ENCODE measurements around the gene HES5. TPM values are rescaled to one million over a fixed set of nuclear protein-coding genes. Genes with fewer than 3 reads are reported as not detected.

Gene HES5
- total and polyA plus RNA-seq, 10 of the 15 experiments (the other 5 are each of a cell fraction or from before 2014, with no cell fraction given) = 0.12 to 0.15 TPM; not detected in 8

GRCh38 chr1:2488688-2489087 is 41.4 kb downstream of the HES5 start:
- BruUV-seq (replicated peaks) = no TSS peak
- ATAC-seq (no peak), DNase-seq (ENCODE audit: low read depth, low spot score) (no peak), FAIRE-seq (no peak)
- ChIA-PET RAD21 (ENCODE audit: unreplicated experiment) (no interaction called here), POLR2A (interaction anchor here (0.6 kb wide), 1 partner anchor 11 kb away, joined by 8 read pairs; no protein-coding TSS in a partner anchor), CTCF (interaction anchor here (1.5 kb wide), 1 partner anchor 35 kb away, joined by 5 read pairs; no protein-coding TSS in a partner anchor), SMC1A (ENCODE audit: uncharacterized antibody, unreplicated experiment) (no interaction called here)
- no peaks in the 10 kb centered on the region for H4K20me1 ChIP-seq (ENCODE audit: control insufficient read depth, insufficient read depth)
- no peaks in the 10 kb centered on the region for H3K27me3 ChIP-seq (replicated peaks in 1 of 2; ENCODE audit: control insufficient read depth in 2 of 2, insufficient read depth in 2 of 2, low read length in 1 of 2)
- H3K4me3 ChIP-seq = no peak overlapping the region
- H2AFZ ChIP-seq (ENCODE audit: control insufficient read depth, low read depth, low read length) = no peak overlapping the region
- no peak overlapping the region for H3K4me2 ChIP-seq (ENCODE audit: control insufficient read depth, insufficient read depth)
- H3K36me3 ChIP-seq (ENCODE audit: control insufficient read depth in 2 of 2, insufficient read depth in 2 of 2, low read length in 1 of 2) = no peaks in the 10 kb centered on the region
- no peak for TF ChIP-seq ZNF24 (IDR thresholded peaks at IDR 0.05)
- no peak for TF ChIP-seq ZNF384 (IDR thresholded peaks at IDR 0.05; ENCODE audit: borderline replicate concordance, low read depth, low read length)
- TF ChIP-seq HDAC6 (IDR thresholded peaks at IDR 0.05; ENCODE audit: unreplicated experiment) = no peak
- no peak for TF ChIP-seq BRCA1 (IDR thresholded peaks at IDR 0.05; ENCODE audit: low read depth, low read length)
- no peak for TF ChIP-seq SIX5 (IDR thresholded peaks at IDR 0.05; ENCODE audit: low read depth, low read length, severe bottlenecking)
- TF ChIP-seq TAF1 (IDR thresholded peaks at IDR 0.05; ENCODE audit: borderline replicate concordance, low read depth, low read length) = no peak
- no peak for TF ChIP-seq SUPT20H (IDR thresholded peaks at IDR 0.05; ENCODE audit: borderline replicate concordance, control insufficient read depth, low read depth, low read length)
- no peak for TF ChIP-seq PRDM15 (CRISPR knock-in tag; IDR thresholded peaks at IDR 0.05)
- no peak for TF ChIP-seq BCL3 (IDR thresholded peaks at IDR 0.05; ENCODE audit: borderline replicate concordance, insufficient read depth, low read depth, low read length, poor library complexity, severe bottlenecking)
- no peak for TF ChIP-seq RAD51 (IDR thresholded peaks at IDR 0.05)
- no peak for TF ChIP-seq EED (IDR thresholded peaks at IDR 0.05; ENCODE audit: low read depth)
- no peak for TF ChIP-seq ZBED1 (IDR thresholded peaks at IDR 0.05; ENCODE audit: borderline replicate concordance)
- TF ChIP-seq FOXK2 (IDR thresholded peaks at IDR 0.05) = no peak
- TF ChIP-seq SIN3A (IDR thresholded peaks at IDR 0.05; ENCODE audit: low read depth, low read length) = no peak
- H3K9me3 ChIP-seq (replicated peaks; ENCODE audit: control insufficient read depth, insufficient read depth, low read length) = peaks cover 4% of the 10 kb centered on the region; the same call in 1 of the 3 replicates
- no peaks in the 10 kb centered on the region for H3K79me2 ChIP-seq (ENCODE audit: control insufficient read depth, insufficient read depth, low read length)
- in situ Hi-C loops (cut with MboI) = no loop called here
- WGBS (ENCODE audit: insufficient coverage, insufficient replicate concordance, low lambda C conversion rate, missing lambda C conversion rate) = 0% methylated on average over 2 of the region's 2 CpGs
- intact Hi-C loops (cut with micrococcal nuclease; ENCODE audit: unreplicated experiment) = no loop called here
- H3K9ac ChIP-seq (ENCODE audit: control insufficient read depth, insufficient read depth, low read length) = no peak overlapping the region
- no peak overlapping the region for H3K27ac ChIP-seq (ENCODE audit: control insufficient read depth, insufficient read depth)
- no peaks in the 10 kb centered on the region for H3K4me1 ChIP-seq (ENCODE audit: control insufficient read depth, insufficient read depth, low read length)
